Measurements from ENCODE around the gene LAMA3. TPM values are rescaled to one million over a fixed set of nuclear protein-coding genes. Genes with fewer than 3 reads are reported as not detected.
A peak's percentile ranks its signal among the peaks of the same experiment; 100 is the strongest.

Gene LAMA3
- total RNA-seq, 2 experiments from 2014 or later, result 0.05 to 0.18 TPM

GRCh38 chr18:23943104-23943503, 253.9 kb downstream of the LAMA3 start:
- no peaks in the 10 kb centered on the region for H3K9me3 Mint-ChIP-seq
- peaks cover 36% of the 10 kb centered on the region for H3K4me1 Mint-ChIP-seq
- H3K27ac Mint-ChIP-seq, result peak overlapping the region; percentile 24
- peaks cover 49% of the 10 kb centered on the region for H3K27me3 Mint-ChIP-seq
- peak overlapping the region; percentile 7 for H3K4me3 Mint-ChIP-seq
- H3K36me3 Mint-ChIP-seq (ENCODE audit: low read depth), result peaks cover 4% of the 10 kb centered on the region
- POLR2A ChIA-PET, result interaction anchor here (0.9 to 1.6 kb wide), 3 partner anchors 14 to 58 kb away, joined by 3 to 6 read pairs (median 4); no protein-coding TSS in a partner anchor
- CTCF ChIA-PET, result interaction anchor here (2.4 kb wide), 1 partner anchor 24 kb away, joined by 6 read pairs; no protein-coding TSS in a partner anchor
- peak; percentile 47 for DNase-seq

GRCh38 chr18:23943903-23944624, 254.8 kb downstream of the LAMA3 start:
- CTCF ChIA-PET, result interaction anchor here (2.4 kb wide), 1 partner anchor 25 kb away, joined by 6 read pairs; no protein-coding TSS in a partner anchor
- POLR2A ChIA-PET, result interaction anchor here (0.7 to 1.6 kb wide), 6 partner anchors 15 to 72 kb away, joined by 3 to 6 read pairs (median 4); partner anchors contain the start of gene TTC39C
- no peak for DNase-seq
- Mint-ChIP-seq H3K4me1 (peaks cover 26% of the 10 kb centered on the region), H3K27ac (no peak overlapping the region), H3K36me3 (ENCODE audit: low read depth) (peaks cover 4% of the 10 kb centered on the region), H3K9me3 (no peaks in the 10 kb centered on the region), H3K27me3 (peaks cover 43% of the 10 kb centered on the region), H3K4me3 (no peak overlapping the region)

GRCh38 chr18:23945416-23946079, 256.3 kb downstream of the LAMA3 start:
- POLR2A ChIA-PET, result interaction anchor here (1.2 kb wide), 2 partner anchors 16 to 65 kb away, joined by 4 read pairs; no protein-coding TSS in a partner anchor
- CTCF ChIA-PET, result interaction anchor here (0.5 to 2.4 kb wide), 2 partner anchors 22 to 27 kb away, joined by 3 to 6 read pairs; no protein-coding TSS in a partner anchor
- no peak for DNase-seq
- H3K4me1 Mint-ChIP-seq, result peaks cover 23% of the 10 kb centered on the region
- H3K36me3 Mint-ChIP-seq (ENCODE audit: low read depth), result peaks cover 4% of the 10 kb centered on the region
- H3K4me3 Mint-ChIP-seq, result no peak overlapping the region
- H3K9me3 Mint-ChIP-seq, result no peaks in the 10 kb centered on the region
- peaks cover 39% of the 10 kb centered on the region for H3K27me3 Mint-ChIP-seq
- no peak overlapping the region for H3K27ac Mint-ChIP-seq

GRCh38 chr18:23949863-23950262, 260.6 kb downstream of the LAMA3 start:
- ChIA-PET POLR2A (interaction anchor here (1.0 kb wide), 1 partner anchor 18 kb away, joined by 3 read pairs; no protein-coding TSS in a partner anchor), CTCF (interaction anchor here (0.6 kb wide), 1 partner anchor 9 kb away, joined by 3 read pairs; no protein-coding TSS in a partner anchor)
- H3K9me3 Mint-ChIP-seq, result no peaks in the 10 kb centered on the region
- DNase-seq, result no peak
- no peak overlapping the region for H3K4me3 Mint-ChIP-seq
- no peaks in the 10 kb centered on the region for H3K36me3 Mint-ChIP-seq (ENCODE audit: low read depth)
- peaks cover 27% of the 10 kb centered on the region for H3K27me3 Mint-ChIP-seq
- no peak overlapping the region for H3K27ac Mint-ChIP-seq
- no peaks in the 10 kb centered on the region for H3K4me1 Mint-ChIP-seq

- ChIA-PET CTCF (no interaction called here), POLR2A (no interaction called here)
- DNase-seq, result no peak
- Mint-ChIP-seq H3K27ac (no peak overlapping the region), H3K9me3 (no peaks in the 10 kb centered on the region), H3K27me3 (peaks cover 21% of the 10 kb centered on the region), H3K36me3 (ENCODE audit: low read depth) (no peaks in the 10 kb centered on the region), H3K4me3 (no peak overlapping the region), H3K4me1 (no peaks in the 10 kb centered on the region)
Observed at GRCh38 chr18:23950644-23951043, 261.4 kb downstream of the LAMA3 start.

GRCh38 chr18:23951206-23951605, 262.0 kb downstream of the LAMA3 start:
- peaks cover 19% of the 10 kb centered on the region for H3K27me3 Mint-ChIP-seq
- POLR2A ChIA-PET, result no interaction called here
- no peaks in the 10 kb centered on the region for H3K36me3 Mint-ChIP-seq (ENCODE audit: low read depth)
- H3K27ac Mint-ChIP-seq, result no peak overlapping the region
- H3K4me1 Mint-ChIP-seq, result no peaks in the 10 kb centered on the region
- no peak for DNase-seq
- H3K9me3 Mint-ChIP-seq, result no peaks in the 10 kb centered on the region
- no peak overlapping the region for H3K4me3 Mint-ChIP-seq
- CTCF ChIA-PET, result no interaction called here

GRCh38 chr18:23953984-23954383, 264.7 kb downstream of the LAMA3 start:
- H3K36me3 Mint-ChIP-seq (ENCODE audit: low read depth), result no peaks in the 10 kb centered on the region
- no peak for DNase-seq
- H3K4me3 Mint-ChIP-seq, result no peak overlapping the region
- H3K4me1 Mint-ChIP-seq, result no peaks in the 10 kb centered on the region
- no peaks in the 10 kb centered on the region for H3K9me3 Mint-ChIP-seq
- ChIA-PET POLR2A (interaction anchor here (1.9 kb wide), 1 partner anchor 15 kb away, joined by 5 read pairs; no protein-coding TSS in a partner anchor), CTCF (no interaction called here)
- peaks cover 23% of the 10 kb centered on the region for H3K27me3 Mint-ChIP-seq
- H3K27ac Mint-ChIP-seq, result no peak overlapping the region

- Mint-ChIP-seq H3K9me3 (no peaks in the 10 kb centered on the region), H3K27ac (no peak overlapping the region), H3K4me1 (no peaks in the 10 kb centered on the region), H3K4me3 (no peak overlapping the region), H3K27me3 (peaks cover 18% of the 10 kb centered on the region), H3K36me3 (ENCODE audit: low read depth) (no peaks in the 10 kb centered on the region)
- DNase-seq, result no peak
- CTCF ChIA-PET, result no interaction called here
- POLR2A ChIA-PET, result interaction anchor here (1.3 kb wide), 1 partner anchor 127 kb away, joined by 3 read pairs; no protein-coding TSS in a partner anchor
Observed at GRCh38 chr18:23956483-23956882, 267.2 kb downstream of the LAMA3 start.

GRCh38 chr18:23958036-23958435, 268.8 kb downstream of the LAMA3 start:
- Mint-ChIP-seq H3K4me3 (no peak overlapping the region), H3K36me3 (ENCODE audit: low read depth) (no peaks in the 10 kb centered on the region), H3K27me3 (peaks cover 16% of the 10 kb centered on the region), H3K9me3 (no peaks in the 10 kb centered on the region), H3K27ac (no peak overlapping the region), H3K4me1 (no peaks in the 10 kb centered on the region)
- no peak for DNase-seq
- ChIA-PET CTCF (no interaction called here), POLR2A (no interaction called here)

- Mint-ChIP-seq H3K9me3 (no peaks in the 10 kb centered on the region), H3K27ac (no peak overlapping the region), H3K27me3 (peaks cover 17% of the 10 kb centered on the region), H3K4me3 (no peak overlapping the region), H3K36me3 (ENCODE audit: low read depth) (no peaks in the 10 kb centered on the region), H3K4me1 (peaks cover 39% of the 10 kb centered on the region)
- ChIA-PET POLR2A (interaction anchor here (0.8 kb wide), 1 partner anchor 37 kb away, joined by 3 read pairs; no protein-coding TSS in a partner anchor), CTCF (no interaction called here)
- DNase-seq, result no peak
Observed at GRCh38 chr18:23963443-23964165, 274.4 kb downstream of the LAMA3 start.

- peak; percentile 65 for DNase-seq
- Mint-ChIP-seq H3K4me1 (peaks cover 42% of the 10 kb centered on the region), H3K36me3 (ENCODE audit: low read depth) (no peaks in the 10 kb centered on the region), H3K4me3 (peak overlapping the region; percentile 16), H3K9me3 (no peaks in the 10 kb centered on the region), H3K27ac (peak overlapping the region; percentile 78), H3K27me3 (peaks cover 15% of the 10 kb centered on the region)
- CTCF ChIA-PET, result interaction anchor here (0.6 kb wide), 1 partner anchor 57 kb away, joined by 4 read pairs; no protein-coding TSS in a partner anchor
- POLR2A ChIA-PET, result interaction anchor here (0.9 to 5.1 kb wide), 4 partner anchors 26 to 51 kb away, joined by 3 to 37 read pairs (median 3); partner anchors contain the start of gene TTC39C
Observed at GRCh38 chr18:23964282-23965238, 275.3 kb downstream of the LAMA3 start.

GRCh38 chr18:23966909-23967308, 277.7 kb downstream of the LAMA3 start:
- no peak overlapping the region for H3K27ac Mint-ChIP-seq
- no peak overlapping the region for H3K4me3 Mint-ChIP-seq
- H3K36me3 Mint-ChIP-seq (ENCODE audit: low read depth), result no peaks in the 10 kb centered on the region
- H3K9me3 Mint-ChIP-seq, result no peaks in the 10 kb centered on the region
- ChIA-PET POLR2A (interaction anchor here (1.0 to 5.1 kb wide), 7 partner anchors 17 to 49 kb away, joined by 3 to 37 read pairs (median 5); partner anchors contain the start of gene TTC39C), CTCF (interaction anchor here (0.6 to 1.0 kb wide), 3 partner anchors 21 to 153 kb away, joined by 3 read pairs; no protein-coding TSS in a partner anchor)
- H3K4me1 Mint-ChIP-seq, result peaks cover 61% of the 10 kb centered on the region
- H3K27me3 Mint-ChIP-seq, result peaks cover 12% of the 10 kb centered on the region
- DNase-seq, result no peak

Measured in activated CD4-positive, alpha-beta memory T cell treated with anti-CD3 and anti-CD28 coated beads, Interleukin-2, amount 10 ng/mL, durations not matched to agents 7 days and 5 days (primary cell).